NT2/D1 (cell line): Measurements from ENCODE around the gene LRRC56.

Experiments
- YY1 ChIP-seq: IDR thresholded peaks from 2 replicates; pipeline ENCODE4 v1.6.1; 2011; ENCODE audit not compliant: insufficient read length, insufficient read depth
- ZNF274 ChIP-seq: IDR thresholded peaks from 2 replicates; pipeline ENCODE4 v1.6.1; 2011; ENCODE audit warnings: mild to moderate bottlenecking, low read depth, low read length

- TF ChIP-seq ZNF274 = no peak
- no peak for TF ChIP-seq YY1
Observed at GRCh38 chr11:514606-515005, 22.7 kb upstream of the LRRC56 start.
